Heart left ventricle (tissue), 13 donors: ENCODE measurements around the gene LTC4S.

ENCODE experiments used
- POLR2A ChIP-seq, 2 donors: fragments of 450-650 bp; IDR thresholded peaks; one replicate each; pipeline ENCODE4 v1.6.1; 2017; ENCODE audit warnings: antibody characterized with exemption in 2 of 2, mild to moderate bottlenecking in 2 of 2, moderate library complexity in 2 of 2
- TF ChIP-seq, protein P1 (sequence below), 12 donors: fragments of 200-600 bp; sonication (generic) in 4 of 12; IDR thresholded peaks; one replicate each; pipeline versions ENCODE4 v1.5.0 to v1.8.0; 2018 to 2022; ENCODE audit warnings: antibody characterized with exemption in 12 of 12, mild to moderate bottlenecking in 5 of 12
- donor health status: ischemic (EF 13 %, LVEDD 7.1; RV severe dilation, severe dysfunction).
- donor health status: DM: no; HTN: yes; CAD: no.
- donor health status: DM: no; HTN: no; CAD: no.
- donor health status: ischemic (EF 25% LVEDD 6.9; RV normal size, moderate dysfunction).
- donor health status: ischemic (EF 25% LVEDD 5.7; RV mildly dilated, moderate dysfunction).
- donor health status: ischemic (EF 35%, LVEDD 5.7; RV mildly dilated, moderate dysfunction).
- donor health status: nonischemic (EF 11% LVEDD 7.7; RV severe dilation, severe dysfunction).
- donor health status: DM: yes; HTN: yes; CAD: no.
- donor health status: PGD.
- donor health status: ischemic (EF 29% LVEDD 5.4; RV normal size, mild dysfunction).
- donor health status: nonischemic (EF 23%, LVEDD 6.1; RV moderate dilation, normal function).

DNA sequence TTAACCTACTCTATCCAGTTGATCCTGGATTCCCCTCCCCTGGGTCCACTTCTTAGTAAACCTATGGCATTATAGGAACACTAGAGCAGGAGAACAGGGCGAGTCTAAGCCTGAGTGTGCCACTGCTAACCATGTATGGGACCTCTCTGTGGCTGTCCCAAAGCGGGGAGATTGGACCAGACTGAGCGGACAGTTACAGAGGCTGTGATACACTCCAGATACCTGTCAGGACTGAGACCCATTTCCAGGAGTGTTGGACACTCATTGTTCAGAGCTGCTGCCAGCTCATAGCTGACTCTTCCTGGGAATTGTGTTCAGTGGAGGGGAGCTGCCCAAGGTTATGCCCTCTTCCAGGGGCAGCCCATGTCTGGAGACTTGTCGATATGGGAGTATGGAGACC lies 11.9 kb upstream of the LTC4S start:
- TF ChIP-seq, protein P1, sequence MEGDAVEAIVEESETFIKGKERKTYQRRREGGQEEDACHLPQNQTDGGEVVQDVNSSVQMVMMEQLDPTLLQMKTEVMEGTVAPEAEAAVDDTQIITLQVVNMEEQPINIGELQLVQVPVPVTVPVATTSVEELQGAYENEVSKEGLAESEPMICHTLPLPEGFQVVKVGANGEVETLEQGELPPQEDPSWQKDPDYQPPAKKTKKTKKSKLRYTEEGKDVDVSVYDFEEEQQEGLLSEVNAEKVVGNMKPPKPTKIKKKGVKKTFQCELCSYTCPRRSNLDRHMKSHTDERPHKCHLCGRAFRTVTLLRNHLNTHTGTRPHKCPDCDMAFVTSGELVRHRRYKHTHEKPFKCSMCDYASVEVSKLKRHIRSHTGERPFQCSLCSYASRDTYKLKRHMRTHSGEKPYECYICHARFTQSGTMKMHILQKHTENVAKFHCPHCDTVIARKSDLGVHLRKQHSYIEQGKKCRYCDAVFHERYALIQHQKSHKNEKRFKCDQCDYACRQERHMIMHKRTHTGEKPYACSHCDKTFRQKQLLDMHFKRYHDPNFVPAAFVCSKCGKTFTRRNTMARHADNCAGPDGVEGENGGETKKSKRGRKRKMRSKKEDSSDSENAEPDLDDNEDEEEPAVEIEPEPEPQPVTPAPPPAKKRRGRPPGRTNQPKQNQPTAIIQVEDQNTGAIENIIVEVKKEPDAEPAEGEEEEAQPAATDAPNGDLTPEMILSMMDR (IDR thresholded peaks at IDR 0.05), result no peak
- no peak for TF ChIP-seq POLR2A (IDR thresholded peaks at IDR 0.05)
